HG02885 (cell line): ENCODE results near the gene SRMS.

Experiments
- ATAC-seq: cut with Tn5 transposase; IDR thresholded peaks from one replicate; pipeline ENCODE4 v1.9.1; 2021; ENCODE audit warnings: mild to moderate bottlenecking; ENCODE audit not compliant: unreplicated experiment, poor library complexity

Gene SRMS

GRCh38 chr20:63507083-63507743 lies 40.3 kb downstream of the SRMS start:
- ATAC-seq = no peak

DNA sequence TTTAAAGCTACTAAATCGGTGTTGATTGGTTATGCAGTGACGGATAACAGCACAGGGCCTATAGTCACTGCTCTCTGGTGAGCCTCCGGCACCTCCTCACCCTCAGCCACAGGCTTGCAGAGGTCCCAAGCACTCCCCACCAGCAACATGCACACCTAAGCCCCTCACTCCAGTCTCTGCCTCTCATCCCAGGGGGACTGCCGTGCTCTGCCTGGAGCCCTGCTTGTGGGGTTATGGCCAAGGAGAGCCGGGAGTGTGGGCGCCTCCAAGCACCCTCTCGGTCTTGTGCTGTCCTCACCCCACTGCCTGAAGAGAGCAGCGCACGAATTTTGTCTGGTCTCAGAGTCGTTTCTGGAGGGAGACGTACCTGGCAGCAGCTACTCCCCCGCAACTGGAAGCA lies 41.8 kb downstream of the SRMS start:
- ATAC-seq = no peak

DNA sequence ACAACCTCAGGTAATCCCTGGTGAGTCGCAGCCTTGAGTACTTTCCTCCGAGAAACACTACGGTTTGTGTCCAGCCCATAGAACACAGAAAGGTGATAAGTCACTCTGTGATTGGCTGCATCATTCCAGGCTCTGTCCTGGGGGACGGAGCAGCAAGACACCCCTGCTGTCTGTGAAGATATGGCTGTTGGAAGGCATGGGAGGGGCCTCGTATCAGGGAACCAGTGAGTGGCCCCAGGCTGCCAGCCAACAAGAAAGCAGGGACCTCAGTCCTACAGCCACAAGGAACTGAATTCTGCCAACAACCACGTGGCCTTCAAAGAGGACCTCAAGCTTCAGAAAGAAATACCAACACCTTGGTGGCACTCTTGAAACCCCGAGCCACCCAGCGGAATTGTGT lies 42.3 kb downstream of the SRMS start:
- no peak for ATAC-seq

DNA sequence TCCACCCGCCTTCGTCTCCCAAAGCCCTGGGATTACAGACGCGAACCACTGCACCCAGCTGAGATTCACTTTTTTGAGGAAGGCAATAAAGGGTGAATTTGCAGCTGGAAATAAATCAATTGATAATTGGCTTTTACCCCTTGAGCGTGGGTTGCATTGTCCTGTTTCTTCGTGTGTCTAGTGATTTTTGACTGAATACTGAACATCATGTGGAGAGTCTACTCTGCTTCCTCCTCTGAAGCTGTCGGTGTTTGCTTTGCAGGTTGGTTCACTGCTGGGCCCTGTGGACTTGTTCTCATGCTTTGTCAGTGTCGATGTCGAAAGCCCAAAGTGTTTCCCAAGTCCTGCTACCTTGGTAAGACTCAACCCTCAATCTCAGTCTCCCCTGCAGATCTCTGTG lies 42.9 kb downstream of the SRMS start:
- no peak for ATAC-seq

DNA sequence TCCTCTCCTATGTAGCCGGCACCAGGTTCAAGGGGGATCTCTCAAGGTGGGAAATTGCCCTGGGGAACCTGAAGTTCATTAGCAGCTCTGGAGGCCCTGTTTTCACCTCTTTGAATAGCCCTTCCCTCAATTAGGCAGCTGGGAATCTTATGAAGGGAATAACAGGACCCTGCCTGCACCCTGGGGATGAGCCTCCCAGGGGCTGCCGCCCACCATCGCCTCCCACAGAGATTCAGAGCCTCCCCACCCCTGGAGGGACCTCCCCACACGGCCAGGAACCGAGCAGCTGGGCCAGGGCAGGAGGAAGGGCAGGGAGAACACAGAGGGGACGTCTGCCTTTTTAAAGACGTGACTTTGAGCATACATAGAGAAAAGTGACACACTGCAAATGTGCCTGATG lies 44.0 kb downstream of the SRMS start:
- no peak for ATAC-seq

GRCh38 chr20:63502671-63503172 lies 44.8 kb downstream of the SRMS start:
- ATAC-seq = no peak

GRCh38 chr20:63501818-63502670 lies 45.5 kb downstream of the SRMS start:
- ATAC-seq = no peak

- ATAC-seq = no peak
Observed at GRCh38 chr20:63500902-63501817, 46.4 kb downstream of the SRMS start.

DNA sequence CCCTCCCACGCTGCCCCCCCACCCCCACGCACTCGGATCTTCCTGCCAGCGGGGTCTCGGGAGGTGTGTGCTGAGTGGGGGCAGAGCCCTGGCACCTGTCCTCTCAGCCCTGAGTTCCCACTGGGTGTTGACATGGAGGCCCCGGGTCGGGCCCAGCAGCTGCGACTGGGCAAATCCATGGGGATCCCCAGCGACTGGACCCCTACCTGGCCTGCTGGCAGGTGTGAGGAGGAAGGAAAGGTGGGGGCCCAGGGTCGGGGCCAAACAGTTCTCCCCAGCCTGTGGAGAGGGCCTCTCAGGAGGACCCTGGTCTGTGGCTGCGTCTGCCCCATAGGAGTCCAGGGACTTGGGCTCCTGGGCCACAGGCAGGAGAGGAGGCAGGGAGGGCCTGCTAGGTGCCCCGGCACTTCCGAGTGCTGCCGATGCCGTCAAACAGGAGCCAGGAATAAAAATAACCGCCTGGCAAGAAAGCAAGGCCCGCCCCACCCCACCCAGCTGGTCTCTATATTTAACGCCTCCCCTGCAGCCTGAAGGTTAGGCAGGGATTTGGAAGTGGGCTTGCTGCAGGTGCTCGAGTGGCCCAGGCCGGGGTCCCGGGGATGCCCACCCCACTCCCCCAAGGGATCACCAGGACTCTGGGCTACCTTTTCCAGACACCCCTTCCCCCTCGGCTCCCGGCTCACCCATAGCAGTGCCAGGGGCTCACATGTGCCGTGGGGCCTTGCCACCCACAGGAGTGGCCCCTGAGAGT lies 47.2 kb downstream of the SRMS start:
- no peak for ATAC-seq

- no peak for ATAC-seq
Observed at GRCh38 chr20:63499338-63499969, 48.1 kb downstream of the SRMS start.

DNA sequence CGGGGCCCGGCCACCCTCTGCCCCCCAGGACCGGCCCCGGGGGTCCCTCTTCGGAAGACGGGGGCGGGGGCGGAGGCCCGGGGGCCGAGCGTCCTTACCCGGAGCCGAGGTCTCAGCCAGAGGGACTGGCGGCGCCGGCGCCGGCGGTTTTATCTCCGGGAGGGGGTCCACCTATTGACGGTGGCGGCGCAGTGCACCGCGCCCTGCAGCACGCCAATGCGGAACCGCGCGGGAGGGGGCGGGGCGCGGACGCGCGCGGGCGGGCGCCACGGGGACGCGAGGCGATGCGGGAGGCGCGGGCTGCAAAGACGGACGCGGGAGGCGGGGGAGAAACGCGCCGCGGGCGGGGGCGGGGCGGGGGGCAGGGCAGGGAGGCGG lies 48.6 kb downstream of the SRMS start, which contains the start of gene EEF1A2:
EEF1A2 (minus strand) TSS at position 124 of the 378 bp plus-strand sequence. CDS start 1,320 bp downstream, outside the sequence.
- ATAC-seq = no peak

DNA sequence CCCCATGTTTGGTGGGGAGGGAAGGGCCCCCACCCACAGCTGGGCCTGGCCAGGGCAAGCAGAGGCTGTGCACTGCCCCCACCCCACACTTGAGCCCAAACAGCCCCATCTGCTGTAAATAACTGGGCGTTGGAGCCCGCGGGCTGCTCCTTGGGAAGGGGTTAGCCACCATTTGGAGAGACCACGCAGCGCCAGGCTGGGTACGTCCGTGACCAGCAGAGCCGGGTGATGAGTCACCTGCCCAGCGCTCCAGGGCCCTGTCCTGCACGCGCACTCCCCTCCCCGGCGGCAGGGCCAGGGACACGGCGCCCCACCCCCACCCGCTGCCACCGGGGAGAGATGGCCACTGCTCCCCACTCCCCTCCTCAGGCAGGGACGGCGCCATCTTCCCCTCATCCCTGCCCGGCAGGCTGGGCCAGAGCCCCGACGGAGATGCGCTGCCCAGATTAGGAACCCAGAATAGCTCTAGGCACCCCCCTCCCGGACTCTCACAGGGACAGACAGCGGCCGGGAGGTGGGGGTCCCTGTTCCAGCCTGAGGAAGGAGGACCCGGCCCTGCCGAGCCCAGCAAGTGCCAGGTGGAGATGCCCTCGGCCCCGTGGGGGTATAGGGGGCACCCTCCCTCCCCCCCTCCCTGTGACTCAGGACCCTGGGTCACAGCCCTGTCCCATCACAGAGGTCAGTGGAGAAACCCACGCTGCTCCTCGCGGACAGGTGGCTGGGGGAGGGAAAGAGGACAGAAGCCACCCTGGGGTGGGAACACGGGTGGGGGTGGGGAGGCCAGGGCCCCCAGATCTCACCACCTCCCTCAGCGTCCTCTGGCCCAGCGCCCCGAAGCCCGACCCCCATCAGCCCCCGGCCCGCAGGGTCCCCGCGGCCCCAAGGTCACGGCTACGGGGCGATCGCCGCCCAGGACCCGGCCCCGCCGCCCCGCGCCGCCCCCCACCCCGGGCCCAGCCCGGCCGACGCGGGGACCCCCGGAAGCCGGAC lies 49.3 kb downstream of the SRMS start:
- ATAC-seq = no peak

GRCh38 chr20:63497138-63497945 lies 50.2 kb downstream of the SRMS start:
- no peak for ATAC-seq

- no peak for ATAC-seq
Observed at GRCh38 chr20:63496596-63497120, 50.9 kb downstream of the SRMS start.

DNA sequence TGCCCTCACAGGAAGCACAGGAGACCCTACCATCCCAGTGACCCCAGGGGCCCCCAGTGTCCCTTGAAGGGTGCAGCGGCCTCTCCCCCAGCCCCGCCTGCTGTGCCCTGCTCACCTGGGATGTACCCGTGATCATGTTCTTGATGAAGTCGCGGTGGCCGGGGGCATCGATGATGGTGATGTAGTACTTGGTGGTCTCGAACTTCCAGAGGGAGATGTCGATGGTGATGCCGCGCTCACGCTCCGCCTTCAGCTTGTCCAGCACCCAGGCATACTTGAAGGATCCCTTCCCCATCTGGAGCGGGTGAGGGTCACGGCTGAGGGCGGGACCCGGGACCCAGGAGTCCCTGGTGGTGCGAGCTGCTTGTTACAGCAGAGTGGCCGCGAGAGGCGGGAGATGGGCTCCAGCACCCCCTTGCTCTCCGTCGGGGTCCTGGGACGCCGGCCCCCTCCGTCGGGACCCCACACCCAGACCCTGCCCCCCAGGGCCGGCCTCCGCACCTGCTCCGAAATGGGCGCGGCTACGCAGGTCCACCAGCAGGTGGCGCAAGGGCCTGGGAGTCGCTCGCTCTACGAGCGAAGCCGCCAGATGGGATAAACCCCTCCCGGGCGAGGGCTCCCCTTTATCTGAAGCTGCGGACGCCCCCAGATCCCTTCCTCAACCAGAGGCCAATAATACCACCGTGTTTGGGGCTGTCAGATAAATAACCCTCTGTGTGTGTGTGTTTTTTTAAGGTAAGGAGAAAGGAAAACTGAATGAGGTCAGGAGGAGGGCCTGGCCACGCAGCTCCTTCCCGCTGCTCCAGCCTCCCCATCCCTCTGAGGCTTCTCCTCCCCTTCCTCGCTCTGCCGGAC lies 51.6 kb downstream of the SRMS start:
- no peak for ATAC-seq

GRCh38 chr20:63495167-63495720 lies 52.3 kb downstream of the SRMS start:
- ATAC-seq = no peak
